ENCODE data around the gene LAPTM5.

The LAPTM5 gene

GRCh38 chr1:30727824-30728223, 29.8 kb downstream of the LAPTM5 start:
- CTCF ChIA-PET, result interaction anchor here (0.9 to 13.2 kb wide), 4 partner anchors 8 to 183 kb away, joined by 4 to 374 read pairs (median 14); no protein-coding TSS in a partner anchor
- no peak overlapping the region for H3K27ac ChIP-seq (ENCODE audit: extremely low read depth, low read depth, low read length)
- TF ChIP-seq ZNF350 (tag by site-specific recombination; IDR thresholded peaks at IDR 0.05) (no peak), ZNF585B (tag by site-specific recombination; IDR thresholded peaks at IDR 0.05) (no peak), MYNN (tag by site-specific recombination; IDR thresholded peaks at IDR 0.05; ENCODE audit: borderline replicate concordance) (no peak), ZNF132 (tag by site-specific recombination; IDR thresholded peaks at IDR 0.05; ENCODE audit: borderline replicate concordance) (no peak), RBAK (tag by site-specific recombination; IDR thresholded peaks at IDR 0.05) (no peak), GLIS1 (tag by site-specific recombination; IDR thresholded peaks at IDR 0.05) (peak; percentile 88), GLI4 (tag by site-specific recombination; IDR thresholded peaks at IDR 0.05) (no peak), ZNF518A (tag by site-specific recombination; conservative IDR thresholded peaks at IDR 0.05; ENCODE audit: low read depth) (no peak), EGR2 (tag by site-specific recombination; IDR thresholded peaks at IDR 0.05; ENCODE audit: low read depth) (peak; percentile 61), ZNF140 (tag by site-specific recombination; IDR thresholded peaks at IDR 0.05) (no peak), ZNF112 (tag by site-specific recombination; IDR thresholded peaks at IDR 0.05) (no peak), ZNF610 (tag by site-specific recombination; IDR thresholded peaks at IDR 0.05; ENCODE audit: borderline replicate concordance) (no peak), ZNF558 (tag by site-specific recombination; IDR thresholded peaks at IDR 0.05) (no peak), PRDM10 (tag by site-specific recombination; IDR thresholded peaks at IDR 0.05) (peak; percentile 65), ZNF391 (tag by site-specific recombination; IDR thresholded peaks at IDR 0.05; ENCODE audit: borderline replicate concordance, low read depth) (no peak), ZNF223 (tag by site-specific recombination; IDR thresholded peaks at IDR 0.05) (0 out of 2 replicates have a peak, but pooled peaks have one; percentile 37), ZNF2 (tag by site-specific recombination; IDR thresholded peaks at IDR 0.05) (no peak), ZNF623 (tag by site-specific recombination; IDR thresholded peaks at IDR 0.05) (no peak), ZSCAN16 (tag by site-specific recombination; IDR thresholded peaks at IDR 0.05) (peak; percentile 99), ZNF514 (tag by site-specific recombination; IDR thresholded peaks at IDR 0.05) (no peak), ZNF704 (tag by site-specific recombination; IDR thresholded peaks at IDR 0.05) (no peak)
- TF ChIP-seq, protein P1, sequence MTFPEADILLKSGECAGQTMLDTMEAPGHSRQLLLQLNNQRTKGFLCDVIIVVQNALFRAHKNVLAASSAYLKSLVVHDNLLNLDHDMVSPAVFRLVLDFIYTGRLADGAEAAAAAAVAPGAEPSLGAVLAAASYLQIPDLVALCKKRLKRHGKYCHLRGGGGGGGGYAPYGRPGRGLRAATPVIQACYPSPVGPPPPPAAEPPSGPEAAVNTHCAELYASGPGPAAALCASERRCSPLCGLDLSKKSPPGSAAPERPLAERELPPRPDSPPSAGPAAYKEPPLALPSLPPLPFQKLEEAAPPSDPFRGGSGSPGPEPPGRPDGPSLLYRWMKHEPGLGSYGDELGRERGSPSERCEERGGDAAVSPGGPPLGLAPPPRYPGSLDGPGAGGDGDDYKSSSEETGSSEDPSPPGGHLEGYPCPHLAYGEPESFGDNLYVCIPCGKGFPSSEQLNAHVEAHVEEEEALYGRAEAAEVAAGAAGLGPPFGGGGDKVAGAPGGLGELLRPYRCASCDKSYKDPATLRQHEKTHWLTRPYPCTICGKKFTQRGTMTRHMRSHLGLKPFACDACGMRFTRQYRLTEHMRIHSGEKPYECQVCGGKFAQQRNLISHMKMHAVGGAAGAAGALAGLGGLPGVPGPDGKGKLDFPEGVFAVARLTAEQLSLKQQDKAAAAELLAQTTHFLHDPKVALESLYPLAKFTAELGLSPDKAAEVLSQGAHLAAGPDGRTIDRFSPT (tag by site-specific recombination; IDR thresholded peaks at IDR 0.05), result no peak
- TF ChIP-seq, protein P2, sequence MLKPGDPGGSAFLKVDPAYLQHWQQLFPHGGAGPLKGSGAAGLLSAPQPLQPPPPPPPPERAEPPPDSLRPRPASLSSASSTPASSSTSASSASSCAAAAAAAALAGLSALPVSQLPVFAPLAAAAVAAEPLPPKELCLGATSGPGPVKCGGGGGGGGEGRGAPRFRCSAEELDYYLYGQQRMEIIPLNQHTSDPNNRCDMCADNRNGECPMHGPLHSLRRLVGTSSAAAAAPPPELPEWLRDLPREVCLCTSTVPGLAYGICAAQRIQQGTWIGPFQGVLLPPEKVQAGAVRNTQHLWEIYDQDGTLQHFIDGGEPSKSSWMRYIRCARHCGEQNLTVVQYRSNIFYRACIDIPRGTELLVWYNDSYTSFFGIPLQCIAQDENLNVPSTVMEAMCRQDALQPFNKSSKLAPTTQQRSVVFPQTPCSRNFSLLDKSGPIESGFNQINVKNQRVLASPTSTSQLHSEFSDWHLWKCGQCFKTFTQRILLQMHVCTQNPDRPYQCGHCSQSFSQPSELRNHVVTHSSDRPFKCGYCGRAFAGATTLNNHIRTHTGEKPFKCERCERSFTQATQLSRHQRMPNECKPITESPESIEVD (tag by site-specific recombination; IDR thresholded peaks at IDR 0.05), result no peak

More at GRCh38 chr1:30727824-30728223, 29.8 kb downstream of the LAPTM5 start:
- Histone ChIP-seq H3K4me3 (ENCODE audit: low read depth, low read length) (no peak overlapping the region), H3K36me3 (ENCODE audit: control insufficient read depth in 2 of 2, insufficient read depth in 1 of 2, low read length in 2 of 2) (no peaks in the 10 kb centered on the region), H3K4me1 (ENCODE audit: control insufficient read depth, insufficient read depth, low read length) (no peaks in the 10 kb centered on the region), H3K9me3 (ENCODE audit: control insufficient read depth, insufficient read depth, low read depth, low read length) (no peaks in the 10 kb centered on the region)
- POLR2A ChIA-PET, result interaction anchor here (1.0 to 1.1 kb wide), 3 partner anchors 30 to 239 kb away, joined by 3 read pairs; partner anchors contain the start of gene LAPTM5

Measured in HEK293 (cell line).